Measurements from ENCODE around the gene GSAP. TPM values are rescaled to one million over a fixed set of nuclear protein-coding genes. Genes with fewer than 3 reads are reported as not detected.
"Not testable (repeated sequence)": the region's sequence is repeated elsewhere in the genome, so short reads cannot be mapped to it uniquely, and the experiment has no call there.

Gene GSAP
- total RNA-seq, 1 donor from 2014 or later: 1.9 TPM

- Mint-ChIP-seq H3K4me3 (ENCODE audit: unreplicated experiment) (no peak overlapping the region), H3K27ac (ENCODE audit: unreplicated experiment) (no peak overlapping the region), H3K36me3 (ENCODE audit: low read depth, unreplicated experiment) (no peaks in the 10 kb centered on the region), H3K4me1 (ENCODE audit: unreplicated experiment) (peaks cover 21% of the 10 kb centered on the region), H3K27me3 (ENCODE audit: unreplicated experiment) (peaks cover 2% of the 10 kb centered on the region), H3K9me3 (ENCODE audit: unreplicated experiment) (no peaks in the 10 kb centered on the region)
- no peak for DNase-seq (ENCODE audit: low spot score)
- no peak for TF ChIP-seq CTCF (IDR thresholded peaks at IDR 0.05; ENCODE audit: unreplicated experiment)
Measured at GRCh38 chr7:77456696-77457095, 40.5 kb upstream of the GSAP start.

- DNase-seq (ENCODE audit: low spot score): no peak
Measured at GRCh38 chr7:77455321-77455720, 39.2 kb upstream of the GSAP start.

GRCh38 chr7:77454802-77455201 is 38.7 kb upstream of the GSAP start:
- H3K4me3 Mint-ChIP-seq (ENCODE audit: unreplicated experiment): no peak overlapping the region
- no peak overlapping the region for H3K27ac Mint-ChIP-seq (ENCODE audit: unreplicated experiment)
- H3K27me3 Mint-ChIP-seq (ENCODE audit: unreplicated experiment): no peaks in the 10 kb centered on the region
- DNase-seq (ENCODE audit: low spot score): no peak
- peaks cover 12% of the 10 kb centered on the region for H3K4me1 Mint-ChIP-seq (ENCODE audit: unreplicated experiment)
- H3K36me3 Mint-ChIP-seq (ENCODE audit: low read depth, unreplicated experiment): peaks cover 3% of the 10 kb centered on the region
- H3K9me3 Mint-ChIP-seq (ENCODE audit: unreplicated experiment): no peaks in the 10 kb centered on the region
- TF ChIP-seq CTCF (IDR thresholded peaks at IDR 0.05; ENCODE audit: unreplicated experiment): no peak

More at GRCh38 chr7:77455321-77455720, 39.2 kb upstream of the GSAP start:
- no peaks in the 10 kb centered on the region for H3K27me3 Mint-ChIP-seq (ENCODE audit: unreplicated experiment)
- H3K9me3 Mint-ChIP-seq (ENCODE audit: unreplicated experiment): no peaks in the 10 kb centered on the region
- H3K4me1 Mint-ChIP-seq (ENCODE audit: unreplicated experiment): peaks cover 12% of the 10 kb centered on the region
- H3K4me3 Mint-ChIP-seq (ENCODE audit: unreplicated experiment): no peak overlapping the region
- no peak for TF ChIP-seq CTCF (IDR thresholded peaks at IDR 0.05; ENCODE audit: unreplicated experiment)
- H3K36me3 Mint-ChIP-seq (ENCODE audit: low read depth, unreplicated experiment): peaks cover 3% of the 10 kb centered on the region
- H3K27ac Mint-ChIP-seq (ENCODE audit: unreplicated experiment): no peak overlapping the region

- no peak overlapping the region for H3K27ac Mint-ChIP-seq (ENCODE audit: unreplicated experiment)
- peaks cover 12% of the 10 kb centered on the region for H3K4me1 Mint-ChIP-seq (ENCODE audit: unreplicated experiment)
- peaks cover 1% of the 10 kb centered on the region for H3K27me3 Mint-ChIP-seq (ENCODE audit: unreplicated experiment)
- TF ChIP-seq CTCF (IDR thresholded peaks at IDR 0.05; ENCODE audit: unreplicated experiment): no peak
- peaks cover 3% of the 10 kb centered on the region for H3K36me3 Mint-ChIP-seq (ENCODE audit: low read depth, unreplicated experiment)
- H3K9me3 Mint-ChIP-seq (ENCODE audit: unreplicated experiment): no peaks in the 10 kb centered on the region
- no peak for DNase-seq (ENCODE audit: low spot score)
- H3K4me3 Mint-ChIP-seq (ENCODE audit: unreplicated experiment): no peak overlapping the region
Measured at GRCh38 chr7:77453531-77453930, 37.4 kb upstream of the GSAP start.

GRCh38 chr7:77451950-77452349 is 35.8 kb upstream of the GSAP start:
- H3K27me3 Mint-ChIP-seq (ENCODE audit: unreplicated experiment); H3K4me3 Mint-ChIP-seq (ENCODE audit: unreplicated experiment); H3K36me3 Mint-ChIP-seq (ENCODE audit: low read depth, unreplicated experiment); H3K9me3 Mint-ChIP-seq (ENCODE audit: unreplicated experiment); DNase-seq (ENCODE audit: low spot score); H3K27ac Mint-ChIP-seq (ENCODE audit: unreplicated experiment); H3K4me1 Mint-ChIP-seq (ENCODE audit: unreplicated experiment): not testable (repeated sequence)

- DNase-seq (ENCODE audit: low spot score): no peak
- Mint-ChIP-seq H3K4me3 (ENCODE audit: unreplicated experiment) (no peak overlapping the region), H3K4me1 (ENCODE audit: unreplicated experiment) (peaks cover 10% of the 10 kb centered on the region), H3K27me3 (ENCODE audit: unreplicated experiment) (peaks cover 3% of the 10 kb centered on the region), H3K36me3 (ENCODE audit: low read depth, unreplicated experiment) (peaks cover 3% of the 10 kb centered on the region), H3K27ac (ENCODE audit: unreplicated experiment) (no peak overlapping the region), H3K9me3 (ENCODE audit: unreplicated experiment) (no peaks in the 10 kb centered on the region)
- no peak for TF ChIP-seq CTCF (IDR thresholded peaks at IDR 0.05; ENCODE audit: unreplicated experiment)
Measured at GRCh38 chr7:77450613-77451012, 34.5 kb upstream of the GSAP start.

Measured in endothelial cell (in vitro differentiated cells).